Cerebellar nuclear complex (tissue), 1 donor: ENCODE data around the gene MADCAM1.

Source experiments
- DNase-seq, 2 experiments: peaks; one replicate each; lab custom pipeline; 2025; lab: John Stamatoyannopoulos, UW

Gene MADCAM1

DNA sequence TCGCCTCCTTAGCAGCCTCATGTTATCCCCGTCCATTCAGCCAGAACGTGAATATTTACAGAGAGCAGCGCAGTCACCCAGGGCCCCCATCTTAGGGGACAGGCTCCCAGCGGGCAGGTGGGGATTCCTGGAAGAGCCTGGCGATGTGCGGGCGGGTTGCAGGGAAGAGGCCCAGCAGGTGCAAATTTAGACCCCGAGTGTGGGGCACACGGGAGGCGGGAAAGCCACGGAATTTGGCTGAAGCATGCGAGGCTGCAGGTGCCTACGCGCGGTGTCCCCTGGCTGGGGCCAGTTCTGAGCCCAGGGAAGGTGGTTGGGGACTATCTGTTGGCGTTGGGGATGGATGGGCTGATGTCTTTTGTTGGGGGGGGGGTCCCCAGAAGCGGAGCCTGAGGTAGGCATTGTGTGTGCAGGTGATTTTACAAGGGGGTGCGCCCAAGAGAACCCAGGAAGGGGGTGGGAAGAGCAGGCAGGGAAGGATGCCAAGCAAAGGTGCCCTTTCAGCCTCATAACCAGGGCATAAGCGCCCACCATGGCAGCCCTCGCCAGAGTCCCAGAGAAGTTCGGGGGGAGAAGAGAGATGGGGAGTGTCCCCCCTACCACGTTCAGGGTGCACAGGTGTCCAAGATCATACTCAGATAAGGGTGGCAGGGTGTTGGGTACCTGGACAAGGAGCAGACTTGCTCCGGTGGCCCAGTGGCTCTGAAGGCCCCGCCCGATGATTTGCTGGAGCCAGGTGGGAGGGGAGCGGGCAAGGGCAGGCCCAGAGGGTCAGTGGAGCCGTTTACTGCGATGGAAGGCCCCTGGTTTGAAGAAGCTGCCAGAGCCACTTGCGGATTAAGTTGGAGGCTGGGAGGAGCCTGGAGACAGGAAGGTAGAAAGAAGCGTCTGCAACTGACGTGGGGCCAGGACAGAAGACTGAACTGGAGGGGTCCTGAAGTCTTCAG is 12.2 kb downstream of the MADCAM1 start:
- no peak for DNase-seq

GRCh38 chr19:510606-511100 is 14.4 kb downstream of the MADCAM1 start:
- DNase-seq = peak in 1 of 2 experiments; percentile 3

- no peak for DNase-seq
Measured at GRCh38 chr19:511101-511851, 15.0 kb downstream of the MADCAM1 start.

GRCh38 chr19:512547-513365 is 16.5 kb downstream of the MADCAM1 start:
- no peak for DNase-seq

GRCh38 chr19:513368-514165 is 17.3 kb downstream of the MADCAM1 start:
- no peak for DNase-seq

GRCh38 chr19:514166-514663 is 17.9 kb downstream of the MADCAM1 start:
- no peak for DNase-seq

DNA sequence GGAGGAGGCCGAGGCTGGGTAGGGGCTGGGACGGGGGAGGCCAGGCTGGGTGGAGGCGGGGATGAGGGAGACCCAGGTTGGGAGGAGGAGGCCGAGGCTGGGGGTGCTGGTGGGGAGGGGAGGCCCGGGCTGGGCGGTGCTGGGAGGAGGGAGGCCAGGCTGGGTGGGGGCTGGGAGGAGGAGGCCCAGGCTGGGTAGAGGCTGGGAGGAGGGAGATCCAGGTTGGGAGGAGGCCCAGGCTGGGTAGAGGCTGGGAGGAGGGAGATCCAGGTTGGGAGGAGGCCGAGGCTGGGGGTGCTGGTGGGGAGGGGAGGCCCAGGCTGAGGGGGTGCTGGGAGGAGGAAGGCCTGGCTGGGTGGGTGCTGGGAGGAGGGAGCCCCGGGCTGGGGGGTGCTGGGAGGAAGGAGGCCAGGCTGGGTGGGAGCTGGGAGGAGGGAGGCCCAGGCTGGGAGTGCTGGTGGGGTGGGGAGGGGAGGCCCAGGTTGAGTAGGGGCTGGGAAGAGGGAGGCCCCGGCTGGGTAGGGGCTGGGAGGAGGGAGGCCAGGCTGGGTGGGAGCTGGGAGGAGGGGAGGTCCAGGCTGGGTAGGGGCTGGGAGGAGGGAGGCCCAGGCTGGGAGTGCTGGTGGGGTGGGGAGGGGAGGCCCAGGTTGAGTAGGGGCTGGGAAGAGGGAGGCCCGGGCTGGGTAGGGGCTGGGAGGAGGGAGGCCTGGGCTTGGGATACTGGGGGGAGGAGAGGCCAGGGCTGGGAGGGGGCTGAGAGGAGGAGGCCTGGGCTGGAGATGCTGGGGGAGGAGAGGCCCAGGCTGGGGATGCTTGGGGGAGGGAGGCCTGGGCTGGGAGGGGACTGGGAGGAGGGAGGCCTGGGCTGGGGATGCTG is 21.7 kb downstream of the MADCAM1 start:
- no peak for DNase-seq

DNA sequence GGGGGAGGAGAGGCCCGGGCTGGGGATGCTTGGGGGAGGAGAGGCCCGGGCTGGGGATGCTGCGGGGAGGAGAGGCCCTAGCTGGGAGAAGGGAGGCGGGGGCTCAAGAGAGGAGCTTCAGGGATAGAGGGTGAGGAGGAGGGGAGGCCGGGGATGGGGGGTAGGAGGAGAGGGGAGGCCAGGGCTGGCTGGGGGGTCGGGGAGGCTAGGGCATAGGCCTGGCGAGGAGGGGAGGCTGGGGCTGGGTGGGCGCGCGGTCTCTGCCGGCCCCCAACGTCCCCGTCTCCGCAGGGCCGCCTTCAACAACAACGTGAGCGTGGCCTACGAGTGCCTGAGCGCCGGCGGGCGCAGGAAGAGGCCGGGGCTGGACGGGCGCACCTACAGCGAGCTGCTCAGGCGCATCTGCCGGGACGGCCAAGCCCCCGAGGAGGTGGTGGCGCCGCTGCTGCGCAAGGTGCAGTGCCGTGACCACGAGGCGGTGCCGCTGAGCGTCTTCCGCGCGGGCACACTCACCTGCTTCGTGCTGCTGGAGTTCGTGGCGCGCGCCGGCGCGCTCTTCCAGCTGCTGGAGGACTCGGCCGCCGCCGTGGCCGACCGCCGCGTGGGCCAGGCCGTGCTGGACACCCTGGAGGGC is 22.4 kb downstream of the MADCAM1 start:
- DNase-seq = no peak

GRCh38 chr19:519449-519865 is 23.2 kb downstream of the MADCAM1 start:
- DNase-seq = no peak

DNA sequence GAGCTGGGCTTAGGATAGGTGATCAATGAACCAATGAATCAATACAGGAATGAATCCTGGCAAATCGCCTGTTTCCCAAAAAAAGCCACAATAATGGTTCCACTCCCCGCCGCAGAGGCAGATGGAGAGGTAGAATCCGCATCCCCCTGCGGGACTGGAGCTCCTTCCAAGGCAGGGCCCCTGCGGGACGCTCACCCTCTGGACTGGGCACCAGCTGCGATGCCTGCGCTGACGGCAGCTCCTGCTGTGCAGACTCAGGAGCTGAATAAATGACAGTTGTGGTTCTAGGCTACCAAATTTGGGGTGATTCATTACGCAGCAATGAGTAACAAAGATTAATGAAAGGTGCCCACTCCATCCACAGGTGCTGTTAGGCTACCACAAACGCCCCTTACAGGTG is 26.4 kb downstream of the MADCAM1 start:
- DNase-seq = no peak

- DNase-seq = no peak
Measured at GRCh38 chr19:524062-524674, 27.9 kb downstream of the MADCAM1 start.

DNA sequence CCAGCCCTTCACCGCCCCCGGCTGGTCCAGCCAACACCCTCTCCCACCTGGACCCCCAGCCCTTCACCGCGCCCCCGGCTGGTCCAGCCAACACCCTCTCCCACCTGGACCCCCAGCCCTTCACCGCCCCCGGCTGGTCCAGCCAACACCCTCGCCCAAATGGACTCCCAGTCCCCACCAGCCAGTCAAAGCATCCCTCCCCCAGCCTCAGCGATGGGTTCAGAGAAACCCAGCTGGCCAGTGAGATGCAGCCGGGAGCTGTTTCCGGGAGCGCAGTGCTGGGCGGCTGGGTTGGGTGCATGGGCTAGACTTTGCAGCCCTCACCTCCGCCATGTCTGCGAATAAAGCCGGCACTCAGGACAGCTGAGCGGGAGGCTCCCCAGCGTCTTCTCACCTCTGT is 28.7 kb downstream of the MADCAM1 start:
- DNase-seq = no peak

- DNase-seq = no peak
Measured at GRCh38 chr19:525857-526419, 29.7 kb downstream of the MADCAM1 start.

GRCh38 chr19:530134-531008 is 34.1 kb downstream of the MADCAM1 start:
- no peak for DNase-seq

DNA sequence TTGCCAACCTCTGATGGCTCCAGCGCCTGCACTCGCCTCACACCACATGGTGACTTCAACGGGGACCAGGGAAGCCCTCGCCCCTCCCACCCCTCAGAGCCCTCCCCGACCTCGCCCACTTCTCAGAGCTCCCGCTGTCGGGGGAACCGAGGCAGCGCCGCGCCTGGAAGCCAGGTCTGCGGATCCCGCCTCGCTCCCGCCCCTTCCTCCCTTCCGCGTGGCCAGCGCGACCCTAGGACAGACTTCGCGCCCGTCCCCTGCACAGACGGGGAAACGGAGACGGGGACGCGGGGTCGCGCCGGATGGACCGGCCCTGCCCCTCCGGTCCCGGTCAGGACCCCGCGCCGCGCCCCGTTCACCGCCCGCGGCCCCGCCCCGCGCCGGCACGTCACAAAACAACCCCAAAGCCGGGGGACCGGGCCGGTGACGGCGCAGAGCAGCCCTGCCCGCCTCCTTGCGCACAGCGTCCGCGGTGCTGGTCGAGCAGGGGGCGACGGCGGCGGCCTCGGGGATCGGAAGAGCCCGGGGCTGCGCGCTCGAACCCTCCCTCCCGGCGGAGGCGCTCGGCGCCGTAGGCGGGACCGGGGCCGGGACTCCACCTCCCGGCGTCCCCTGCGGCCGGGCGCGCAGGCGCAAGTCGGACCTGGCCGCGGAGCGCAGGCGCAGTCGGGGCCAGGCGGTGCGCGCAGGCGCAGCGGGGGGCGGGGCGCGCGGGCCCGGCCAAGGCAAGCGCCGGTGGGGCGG is 34.9 kb downstream of the MADCAM1 start:
- DNase-seq = no peak

DNA sequence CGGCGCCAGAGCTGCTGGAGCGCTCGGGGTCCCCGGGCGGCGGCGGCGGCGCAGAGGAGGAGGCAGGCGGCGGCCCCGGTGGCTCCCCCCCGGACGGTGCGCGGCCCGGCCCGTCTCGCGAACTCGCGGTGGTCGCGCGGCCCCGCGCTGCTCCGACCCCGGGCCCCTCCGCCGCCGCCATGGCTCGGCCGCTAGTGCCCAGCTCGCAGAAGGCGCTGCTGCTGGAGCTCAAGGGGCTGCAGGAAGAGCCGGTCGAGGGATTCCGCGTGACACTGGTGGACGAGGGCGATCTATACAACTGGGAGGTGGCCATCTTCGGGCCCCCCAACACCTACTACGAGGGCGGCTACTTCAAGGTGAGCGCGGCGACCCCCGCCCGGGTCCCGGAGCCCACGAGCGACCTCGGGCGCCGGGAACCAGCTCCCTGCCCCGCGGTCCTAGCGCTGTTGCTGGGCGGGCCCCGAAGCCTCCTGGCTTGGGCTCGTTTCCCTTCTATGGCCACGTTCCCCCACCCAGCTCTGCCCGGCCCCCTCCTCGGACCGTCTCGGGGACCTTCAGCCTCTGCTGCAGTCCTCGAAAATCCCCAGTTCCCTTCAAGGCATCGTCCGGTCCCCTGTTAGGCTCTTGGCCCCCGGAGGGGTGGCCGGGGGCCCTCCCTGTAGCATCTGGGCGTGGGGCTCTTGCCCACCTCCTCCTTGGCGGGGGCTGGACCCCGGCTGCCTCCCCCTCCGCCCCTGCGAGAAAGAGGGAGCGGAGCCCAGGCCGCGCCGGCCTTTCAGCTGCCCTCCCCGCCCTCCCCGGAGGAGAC is 35.7 kb downstream of the MADCAM1 start, which contains the start of gene CDC34:
CDC34 (plus strand) TSS at position 8 of the 808 bp plus-strand sequence; CDS start at position 180, 172 bp downstream.
- no peak for DNase-seq
